ENCODE measurements around the gene IFITM1.
"Not testable (repeated sequence)": the region's sequence is repeated elsewhere in the genome, so short reads cannot be mapped to it uniquely, and the experiment has no call there.

The IFITM1 gene

GRCh38 chr11:344836-345578, 31.2 kb downstream of the IFITM1 start:
- no peaks in the 10 kb centered on the region for H3K9me3 ChIP-seq (ENCODE audit: low read length)
- no peak overlapping the region for H3K27ac ChIP-seq (ENCODE audit: low read depth, low read length, poor library complexity, severe bottlenecking)
- H3K79me2 ChIP-seq (ENCODE audit: insufficient read depth, low read length) = no peaks in the 10 kb centered on the region
- no peak for TF ChIP-seq EZH2 (IDR thresholded peaks at IDR 0.05; ENCODE audit: borderline replicate concordance, low read length)
- TF ChIP-seq, protein P1, sequence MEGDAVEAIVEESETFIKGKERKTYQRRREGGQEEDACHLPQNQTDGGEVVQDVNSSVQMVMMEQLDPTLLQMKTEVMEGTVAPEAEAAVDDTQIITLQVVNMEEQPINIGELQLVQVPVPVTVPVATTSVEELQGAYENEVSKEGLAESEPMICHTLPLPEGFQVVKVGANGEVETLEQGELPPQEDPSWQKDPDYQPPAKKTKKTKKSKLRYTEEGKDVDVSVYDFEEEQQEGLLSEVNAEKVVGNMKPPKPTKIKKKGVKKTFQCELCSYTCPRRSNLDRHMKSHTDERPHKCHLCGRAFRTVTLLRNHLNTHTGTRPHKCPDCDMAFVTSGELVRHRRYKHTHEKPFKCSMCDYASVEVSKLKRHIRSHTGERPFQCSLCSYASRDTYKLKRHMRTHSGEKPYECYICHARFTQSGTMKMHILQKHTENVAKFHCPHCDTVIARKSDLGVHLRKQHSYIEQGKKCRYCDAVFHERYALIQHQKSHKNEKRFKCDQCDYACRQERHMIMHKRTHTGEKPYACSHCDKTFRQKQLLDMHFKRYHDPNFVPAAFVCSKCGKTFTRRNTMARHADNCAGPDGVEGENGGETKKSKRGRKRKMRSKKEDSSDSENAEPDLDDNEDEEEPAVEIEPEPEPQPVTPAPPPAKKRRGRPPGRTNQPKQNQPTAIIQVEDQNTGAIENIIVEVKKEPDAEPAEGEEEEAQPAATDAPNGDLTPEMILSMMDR (IDR thresholded peaks at IDR 0.05; ENCODE audit: low read length) = no peak
- no peak overlapping the region for H3K9ac ChIP-seq (ENCODE audit: low read length)
- H4K20me1 ChIP-seq (ENCODE audit: insufficient read depth, low read length) = no peaks in the 10 kb centered on the region
- H3K4me3 ChIP-seq (ENCODE audit: low read depth, low read length, poor library complexity, severe bottlenecking) = no peak overlapping the region
- H3K9me2 ChIP-seq (ENCODE audit: low read depth, low read length) = no peaks in the 10 kb centered on the region
- no peaks in the 10 kb centered on the region for H3K36me3 ChIP-seq (ENCODE audit: insufficient read depth, low read length)
- H3K27me3 ChIP-seq (ENCODE audit: insufficient read depth, low read length) = 0 out of 2 replicates have a peak, but pooled peaks cover 4% of the 10 kb centered on the region
- no peaks in the 10 kb centered on the region for H3F3A ChIP-seq (ENCODE audit: insufficient read depth, low read length)
- no peak overlapping the region for H2AFZ ChIP-seq (ENCODE audit: low read length)
- no peak overlapping the region for H3K4me2 ChIP-seq (ENCODE audit: low read length)
- peaks cover 17% of the 10 kb centered on the region for H3K4me1 ChIP-seq (ENCODE audit: insufficient read depth, low read length, severe bottlenecking)

DNA sequence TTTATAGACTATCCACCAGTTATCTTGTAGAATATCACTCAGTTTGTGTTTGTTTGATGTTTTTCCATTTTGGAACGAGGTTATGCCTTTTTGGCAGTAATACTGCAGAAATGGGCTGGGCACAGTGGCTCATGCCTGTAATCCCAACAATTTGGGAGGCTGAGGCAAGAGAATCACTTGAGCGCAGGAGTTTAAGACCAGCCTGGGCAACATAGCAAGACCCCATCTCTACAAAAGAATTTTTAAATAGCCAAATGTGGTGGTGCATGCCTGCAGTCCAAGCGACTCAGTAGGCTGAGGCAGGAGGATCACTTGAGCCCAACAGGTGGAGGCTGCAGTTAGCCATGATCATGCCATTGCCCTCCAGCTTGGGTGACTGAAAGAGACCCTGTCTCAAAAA, 32.7 kb downstream of the IFITM1 start:
- Histone ChIP-seq H3K9me3 (ENCODE audit: low read length) (no peaks in the 10 kb centered on the region), H2AFZ (ENCODE audit: low read length) (no peak overlapping the region), H3K27me3 (ENCODE audit: insufficient read depth, low read length) (0 out of 2 replicates have a peak, but pooled peaks cover 7% of the 10 kb centered on the region), H4K20me1 (ENCODE audit: insufficient read depth, low read length) (no peaks in the 10 kb centered on the region), H3K36me3 (ENCODE audit: insufficient read depth, low read length) (no peaks in the 10 kb centered on the region), H3K4me1 (ENCODE audit: insufficient read depth, low read length, severe bottlenecking) (peaks cover 9% of the 10 kb centered on the region), H3K4me2 (ENCODE audit: low read length) (no peak overlapping the region), H3K9me2 (ENCODE audit: low read depth, low read length) (no peaks in the 10 kb centered on the region), H3K9ac (ENCODE audit: low read length) (no peak overlapping the region), H3K27ac (ENCODE audit: low read depth, low read length, poor library complexity, severe bottlenecking) (no peak overlapping the region), H3K79me2 (ENCODE audit: insufficient read depth, low read length) (no peaks in the 10 kb centered on the region), H3K4me3 (ENCODE audit: low read depth, low read length, poor library complexity, severe bottlenecking) (no peak overlapping the region), H3F3A (ENCODE audit: insufficient read depth, low read length) (no peaks in the 10 kb centered on the region)
- TF ChIP-seq EZH2 (IDR thresholded peaks at IDR 0.05; ENCODE audit: borderline replicate concordance, low read length) = no peak
- TF ChIP-seq, protein P1 (IDR thresholded peaks at IDR 0.05; ENCODE audit: low read length) = no peak

- not testable (repeated sequence) for H3K9me3 ChIP-seq (ENCODE audit: low read length); H3K27me3 ChIP-seq (ENCODE audit: insufficient read depth, low read length); H3K9me2 ChIP-seq (ENCODE audit: low read depth, low read length); H3K4me1 ChIP-seq (ENCODE audit: insufficient read depth, low read length, severe bottlenecking); H2AFZ ChIP-seq (ENCODE audit: low read length); H3K9ac ChIP-seq (ENCODE audit: low read length); H3K4me3 ChIP-seq (ENCODE audit: low read depth, low read length, poor library complexity, severe bottlenecking); H3K27ac ChIP-seq (ENCODE audit: low read depth, low read length, poor library complexity, severe bottlenecking); H3K4me2 ChIP-seq (ENCODE audit: low read length); H4K20me1 ChIP-seq (ENCODE audit: insufficient read depth, low read length); H3K36me3 ChIP-seq (ENCODE audit: insufficient read depth, low read length); H3K79me2 ChIP-seq (ENCODE audit: insufficient read depth, low read length); H3F3A ChIP-seq (ENCODE audit: insufficient read depth, low read length)
Measured at GRCh38 chr11:349270-349954, 35.6 kb downstream of the IFITM1 start.

DNA sequence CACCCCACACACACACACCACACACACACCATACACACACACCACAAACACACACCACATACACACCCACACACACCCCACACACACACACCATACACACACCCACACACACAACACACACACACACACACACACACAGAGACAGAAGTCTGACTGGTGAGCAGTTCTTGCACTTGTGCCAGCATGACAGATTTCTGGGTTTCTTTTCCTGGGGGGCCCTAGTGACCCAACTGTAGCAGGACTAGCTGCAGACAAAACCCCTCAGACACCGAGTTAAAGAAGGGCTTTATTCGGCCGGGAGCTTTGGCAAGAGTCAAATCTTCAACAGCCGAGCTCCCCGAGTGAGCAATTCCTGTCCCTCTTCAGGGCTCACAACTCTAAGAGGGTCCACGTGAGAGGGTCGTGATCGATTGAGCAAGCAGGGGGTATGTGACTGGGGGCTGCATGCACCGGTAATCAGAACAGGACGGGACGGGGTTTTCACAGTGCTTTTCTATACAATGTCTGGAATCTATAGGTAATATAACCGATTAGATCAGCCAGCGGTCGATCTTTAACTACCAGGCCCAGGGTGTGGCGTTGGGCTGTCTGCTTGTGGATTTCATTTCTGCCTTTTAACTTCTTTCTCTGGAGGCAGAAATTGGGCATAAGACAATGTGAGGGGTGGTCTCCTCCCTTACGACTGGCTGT, 36.3 kb downstream of the IFITM1 start:
- not testable (repeated sequence) for H2AFZ ChIP-seq (ENCODE audit: low read length); H3K4me3 ChIP-seq (ENCODE audit: low read depth, low read length, poor library complexity, severe bottlenecking); H3K4me1 ChIP-seq (ENCODE audit: insufficient read depth, low read length, severe bottlenecking); H3K9ac ChIP-seq (ENCODE audit: low read length); H3K4me2 ChIP-seq (ENCODE audit: low read length); H3F3A ChIP-seq (ENCODE audit: insufficient read depth, low read length); H3K36me3 ChIP-seq (ENCODE audit: insufficient read depth, low read length); H3K27me3 ChIP-seq (ENCODE audit: insufficient read depth, low read length); H3K9me2 ChIP-seq (ENCODE audit: low read depth, low read length); H3K27ac ChIP-seq (ENCODE audit: low read depth, low read length, poor library complexity, severe bottlenecking); H3K9me3 ChIP-seq (ENCODE audit: low read length); H3K79me2 ChIP-seq (ENCODE audit: insufficient read depth, low read length); H4K20me1 ChIP-seq (ENCODE audit: insufficient read depth, low read length)
